Endothelial cell of umbilical vein (primary cell): Measurements from ENCODE around the gene ST8SIA6. TPM values are rescaled to one million over a fixed set of nuclear protein-coding genes. Genes with fewer than 3 reads are reported as not detected.

ENCODE experiments used
- BruUV-seq: library from RNA; stranded (reverse); fragments of 400-500 nt; replicated peaks from 2 replicates; lab custom pipeline; 2021; lab: Mats Ljungman, UMichigan
- CTCF ChIA-PET: fragments of 300-600, 350-600 bp; sonication (Branson Sonifier 250); formaldehyde crosslinking; loops from one replicate; lab custom pipeline; 2021; ENCODE audit warnings: antibody characterized with exemption, inconsistent platforms; lab: Charles Lee
- POLR2A ChIA-PET: fragments of 300-600, 350-600 bp; sonication (Branson Sonifier 250); formaldehyde crosslinking; loops from one replicate; lab custom pipeline; 2021; ENCODE audit warnings: antibody characterized with exemption, inconsistent platforms; lab: Charles Lee
- DNase-seq: peaks from one replicate; pipeline ENCODE4 v3.0.0-alpha.2; 2011; ENCODE audit warnings: low read depth, low spot score
- FAIRE-seq: peaks from 2 replicates; lab custom pipeline; 2011; peaks lifted over from hg19 to GRCh38; lab: Jason Lieb, UNC
- H2AFZ ChIP-seq: 2 replicates; pipeline ENCODE4 v1.6.0; 2012; ENCODE audit warnings: low read depth, low read length, control low read depth, inconsistent platforms
- H3K27ac ChIP-seq: 2 replicates; pipeline ENCODE4 v1.5.1; 2011; ENCODE audit warnings: low read depth, mild to moderate bottlenecking, control low read depth, low read length, moderate library complexity; ENCODE audit not compliant: insufficient read depth
- H3K27me3 ChIP-seq, 2 experiments: 2 replicates each; pipeline versions ENCODE4 v1.6.0 to v1.6.1; 2011; ENCODE audit warnings: low read length in 2 of 2, mixed read lengths in 1 of 2; ENCODE audit not compliant: control insufficient read depth in 2 of 2, insufficient read depth in 2 of 2
- H3K36me3 ChIP-seq, 2 experiments: 2 replicates in 1 of 2; 3 replicates in 1 of 2; pipeline ENCODE4 v1.5.1; 2011; ENCODE audit warnings: low read length in 2 of 2, mild to moderate bottlenecking in 1 of 2, moderate library complexity in 1 of 2; ENCODE audit not compliant: control insufficient read depth in 2 of 2, insufficient read depth in 2 of 2; ENCODE audit errors: extremely low read depth in 1 of 2
- H3K4me1 ChIP-seq: 3 replicates; pipeline ENCODE4 v1.5.1; 2011; ENCODE audit warnings: mild to moderate bottlenecking, low read length; ENCODE audit not compliant: control insufficient read depth, insufficient read depth; ENCODE audit errors: extremely low read depth
- H3K4me2 ChIP-seq: 2 replicates; pipeline ENCODE4 v1.6.1; 2011; ENCODE audit warnings: low read length, control low read depth, mixed read lengths; ENCODE audit not compliant: insufficient read depth
- H3K4me3 ChIP-seq, 3 experiments: fragments of 200-600 bp in 1 of 3; sonication (generic), shearing (Covaris generic) in 1 of 3; replicated peaks in 1 of 3; 2 replicates each; pipeline ENCODE4 v1.5.1; 2011 to 2016; ENCODE audit warnings: control low read depth in 3 of 3, low read length in 3 of 3, mild to moderate bottlenecking in 2 of 3, inconsistent platforms in 1 of 3, low read depth in 1 of 3, moderate library complexity in 1 of 3; ENCODE audit not compliant: insufficient read depth in 1 of 3
- H3K79me2 ChIP-seq: 2 replicates; pipeline ENCODE4 v1.6.0; 2012; ENCODE audit warnings: low read length, inconsistent platforms; ENCODE audit not compliant: control insufficient read depth, insufficient read depth
- H3K9ac ChIP-seq: replicated peaks from 2 replicates; pipeline ENCODE3; 2011; ENCODE audit warnings: low read length, control low read depth; ENCODE audit not compliant: insufficient read depth; ENCODE audit errors: extremely low read depth
- H3K9me1 ChIP-seq: replicated peaks from 3 replicates; pipeline ENCODE4 v1.6.0; 2011; ENCODE audit warnings: mild to moderate bottlenecking, low read length; ENCODE audit not compliant: control insufficient read depth, insufficient read depth; ENCODE audit errors: extremely low read depth
- H3K9me3 ChIP-seq: replicated peaks from 2 replicates; pipeline ENCODE4 v1.5.1; 2012; ENCODE audit warnings: low read length, inconsistent platforms; ENCODE audit not compliant: control insufficient read depth, insufficient read depth
- H4K20me1 ChIP-seq: replicated peaks from 2 replicates; pipeline ENCODE3; 2011; ENCODE audit warnings: mild to moderate bottlenecking, low read length; ENCODE audit not compliant: control insufficient read depth, insufficient read depth; ENCODE audit errors: extremely low read depth
- CTCF ChIP-seq, 2 donors: IDR thresholded peaks; 1 replicate in 1 of 2; 2 replicates in 1 of 2; pipeline ENCODE4 v1.5.1; 2011; ENCODE audit warnings: low read length in 2 of 2, mild to moderate bottlenecking in 2 of 2, moderate library complexity in 2 of 2, control low read depth in 1 of 2, inconsistent platforms in 1 of 2, low read depth in 1 of 2; ENCODE audit not compliant: insufficient read depth in 1 of 2; ENCODE audit errors: extremely low read depth in 1 of 2
- EZH2 ChIP-seq: IDR thresholded peaks from 2 replicates; pipeline ENCODE4 v1.6.1; 2012; ENCODE audit warnings: borderline replicate concordance, low read depth, mild to moderate bottlenecking, moderate library complexity, low read length, inconsistent platforms; ENCODE audit not compliant: severe bottlenecking
- FOS ChIP-seq: IDR thresholded peaks from 2 replicates; pipeline ENCODE4 v1.6.1; 2011; ENCODE audit warnings: mild to moderate bottlenecking, low read length, moderate library complexity, borderline replicate concordance; ENCODE audit not compliant: insufficient read depth
- JUN ChIP-seq: IDR thresholded peaks from 2 replicates; pipeline ENCODE4 v1.6.1; 2011; ENCODE audit warnings: borderline replicate concordance, low read depth; ENCODE audit not compliant: insufficient read length, insufficient read depth
- MAX ChIP-seq: IDR thresholded peaks from 2 replicates; pipeline ENCODE4 v1.6.1; 2011; ENCODE audit not compliant: insufficient read depth, insufficient read length
- MYC ChIP-seq: IDR thresholded peaks from one replicate; pipeline ENCODE4 v1.6.1; 2011; ENCODE audit warnings: mild to moderate bottlenecking, low read depth, low read length
- POLR2A ChIP-seq: IDR thresholded peaks from 2 replicates; pipeline ENCODE4 v1.6.1; 2012; ENCODE audit warnings: low read depth, mild to moderate bottlenecking, control low read depth, low read length
- POLR2AphosphoS5 ChIP-seq: IDR thresholded peaks from 2 replicates; pipeline ENCODE4 v1.6.1; 2012; ENCODE audit warnings: low read depth, mild to moderate bottlenecking, control low read depth, low read length, moderate library complexity; ENCODE audit not compliant: insufficient read depth
- dilution Hi-C: fragments of 300-500 bp; cut with MboI; formaldehyde crosslinking; loops from one replicate; pipeline ENCODE4 v1.15.0; 2019; ENCODE audit warnings: low sequenced_read_pairs; ENCODE audit not compliant: extremely low pct_ligation_motif_present
- intact Hi-C: fragments of 100-400 bp; cut with micrococcal nuclease; formaldehyde crosslinking; loops from one replicate; pipeline ENCODE4 v1.10.0; 2022
- polyA plus RNA-seq, 4 experiments: library from polyadenylated mRNA; depleted of rRNA in 3 of 4; stranded (reverse) in 3 of 4; unstranded in 1 of 4; fragments of >200 nt; gene quantifications; 2 replicates each; pipeline versions ENCODE4 v1.2.1 to v1.2.3, GENCODE V29; 2011 to 2012; ENCODE audit warnings: missing spikeins in 1 of 4
- total RNA-seq: library from RNA; stranded (reverse); gene quantifications from 2 replicates; pipeline ENCODE4 v1.2.3, GENCODE V29; 2021

The ST8SIA6 gene
- total and polyA plus RNA-seq, 2 donors (not counting 3 experiments of a cell fraction or from before 2014, with no cell fraction given): 0.40 to 0.51 TPM

GRCh38 chr10:17435187-17435586 lies 19.2 kb downstream of the ST8SIA6 start:
- H3K9me1 ChIP-seq: no peaks in the 10 kb centered on the region
- H3K27ac ChIP-seq: no peak overlapping the region
- H3K9me3 ChIP-seq: no peaks in the 10 kb centered on the region
- ChIA-PET POLR2A (no interaction called here), CTCF (interaction anchor here (1.0 to 1.9 kb wide), 3 partner anchors 14 to 26 kb away, joined by 3 to 10 read pairs (median 3); no protein-coding TSS in a partner anchor)
- no peak overlapping the region for H3K9ac ChIP-seq
- dilution Hi-C loops (no loop called here), intact Hi-C loops (loop anchor here (10.0 kb wide), 1 partner anchor 440 kb away; no protein-coding TSS in a partner anchor)
- no peaks in the 10 kb centered on the region for H3K27me3 ChIP-seq
- FAIRE-seq (no peak), DNase-seq (no peak)
- H3K4me2 ChIP-seq: no peak overlapping the region
- H3K4me3 ChIP-seq: no peak overlapping the region
- TF ChIP-seq MAX: no peak
- no peak for TF ChIP-seq EZH2
- TF ChIP-seq POLR2AphosphoS5: no peak
- no peak for TF ChIP-seq FOS
- no peak for TF ChIP-seq MYC
- TF ChIP-seq JUN: no peak
- no peak for TF ChIP-seq POLR2A
- TF ChIP-seq CTCF (IDR thresholded peaks at IDR 0.05; ENCODE audit: extremely low read depth in 1 of 2, insufficient read depth in 1 of 2, low read depth in 1 of 2, low read length in 2 of 2): no peak
- BruUV-seq: no TSS peak
- H2AFZ ChIP-seq: no peak overlapping the region
- no peaks in the 10 kb centered on the region for H3K79me2 ChIP-seq
- H3K36me3 ChIP-seq: no peaks in the 10 kb centered on the region
- H3K4me1 ChIP-seq: peaks cover 5% of the 10 kb centered on the region
- H4K20me1 ChIP-seq: no peaks in the 10 kb centered on the region
